Rectal smooth muscle tissue (tissue), 1 donor: ENCODE results near the gene CCDC158.

Experiments
- H3K27ac ChIP-seq: one replicate; pipeline ENCODE4 v1.7.0; 2013; ENCODE audit warnings: low read depth, low read length, inconsistent platforms
- H3K27me3 ChIP-seq: one replicate; pipeline ENCODE4 v1.7.0; 2013; ENCODE audit warnings: low read length; ENCODE audit not compliant: control insufficient read depth, insufficient read depth
- H3K36me3 ChIP-seq: one replicate; pipeline ENCODE4 v1.7.0; 2013; ENCODE audit warnings: low read length; ENCODE audit not compliant: control insufficient read depth, insufficient read depth
- H3K4me1 ChIP-seq: one replicate; pipeline ENCODE4 v1.7.0; 2013; ENCODE audit warnings: low read length; ENCODE audit not compliant: control insufficient read depth, insufficient read depth
- H3K4me3 ChIP-seq: one replicate; pipeline ENCODE4 v1.7.0; 2013; ENCODE audit warnings: low read length
- H3K9ac ChIP-seq: one replicate; pipeline ENCODE4 v1.7.0; 2013; ENCODE audit warnings: low read length

The CCDC158 gene

GRCh38 chr4:76265631-76266218 lies 155.2 kb downstream of the CCDC158 start:
- no peak overlapping the region for H3K4me3 ChIP-seq
- H3K36me3 ChIP-seq = no peaks in the 10 kb centered on the region
- no peaks in the 10 kb centered on the region for H3K27me3 ChIP-seq
- H3K4me1 ChIP-seq = no peaks in the 10 kb centered on the region
- H3K9ac ChIP-seq = no peak overlapping the region
- H3K27ac ChIP-seq = no peak overlapping the region
